NCI-H510A treated with DMSO at 0.1 percent for 48 hours (cell line): Measurements from ENCODE around the gene PLPPR3.
A peak's percentile ranks its signal among the peaks of the same experiment; 100 is the strongest.

Experiments
- DNase-seq: peaks from one replicate; lab custom pipeline; 2025; lab: John Stamatoyannopoulos, UW

Gene PLPPR3

GRCh38 chr19:795691-796581, 25.8 kb downstream of the PLPPR3 start:
- no peak for DNase-seq

- DNase-seq: no peak
These were observed 26.6 kb downstream of the PLPPR3 start for GRCh38 chr19:795073-795611.

- DNase-seq: no peak
These were observed 27.9 kb downstream of the PLPPR3 start for GRCh38 chr19:793806-794205.

- DNase-seq: no peak
These were observed 29.4 kb downstream of the PLPPR3 start for GRCh38 chr19:792306-792885.

- no peak for DNase-seq
These were observed 30.0 kb downstream of the PLPPR3 start for GRCh38 chr19:791567-792305.

- DNase-seq: no peak
These were observed 30.7 kb downstream of the PLPPR3 start for GRCh38 chr19:791007-791566.

- no peak for DNase-seq
These were observed 32.1 kb downstream of the PLPPR3 start for GRCh38 chr19:789701-790060.

- peak; percentile 19 for DNase-seq
These were observed 32.6 kb downstream of the PLPPR3 start for GRCh38 chr19:788983-789700.

GRCh38 chr19:788686-788982, 33.1 kb downstream of the PLPPR3 start:
- DNase-seq: no peak

- DNase-seq: no peak
These were observed 34.2 kb downstream of the PLPPR3 start for GRCh38 chr19:787536-787935.

- DNase-seq: no peak
These were observed 37.2 kb downstream of the PLPPR3 start for GRCh38 chr19:784541-784940.

- no peak for DNase-seq
These were observed 38.7 kb downstream of the PLPPR3 start for GRCh38 chr19:782878-783668.

- DNase-seq: no peak
These were observed 39.4 kb downstream of the PLPPR3 start for GRCh38 chr19:782185-782877.

- no peak for DNase-seq
These were observed 40.0 kb downstream of the PLPPR3 start for GRCh38 chr19:781800-782184.

GRCh38 chr19:780935-781334, 40.8 kb downstream of the PLPPR3 start:
- no peak for DNase-seq

- DNase-seq: no peak
These were observed 42.7 kb downstream of the PLPPR3 start for GRCh38 chr19:778910-779653.

- no peak for DNase-seq
These were observed 45.2 kb downstream of the PLPPR3 start for GRCh38 chr19:776549-776948.

- no peak for DNase-seq
These were observed 48.9 kb downstream of the PLPPR3 start for GRCh38 chr19:772730-773436.

GRCh38 chr19:772063-772462, 49.7 kb downstream of the PLPPR3 start:
- no peak for DNase-seq
